Measurements from ENCODE around the gene MB21D2. TPM values are rescaled to one million over a fixed set of nuclear protein-coding genes. Genes with fewer than 3 reads are reported as not detected.

The MB21D2 gene
- total and polyA plus RNA-seq, 2 of the 8 experiments (the other 6 are each of a cell fraction or from before 2014, with no cell fraction given) = 10.0 to 21.0 TPM

DNA sequence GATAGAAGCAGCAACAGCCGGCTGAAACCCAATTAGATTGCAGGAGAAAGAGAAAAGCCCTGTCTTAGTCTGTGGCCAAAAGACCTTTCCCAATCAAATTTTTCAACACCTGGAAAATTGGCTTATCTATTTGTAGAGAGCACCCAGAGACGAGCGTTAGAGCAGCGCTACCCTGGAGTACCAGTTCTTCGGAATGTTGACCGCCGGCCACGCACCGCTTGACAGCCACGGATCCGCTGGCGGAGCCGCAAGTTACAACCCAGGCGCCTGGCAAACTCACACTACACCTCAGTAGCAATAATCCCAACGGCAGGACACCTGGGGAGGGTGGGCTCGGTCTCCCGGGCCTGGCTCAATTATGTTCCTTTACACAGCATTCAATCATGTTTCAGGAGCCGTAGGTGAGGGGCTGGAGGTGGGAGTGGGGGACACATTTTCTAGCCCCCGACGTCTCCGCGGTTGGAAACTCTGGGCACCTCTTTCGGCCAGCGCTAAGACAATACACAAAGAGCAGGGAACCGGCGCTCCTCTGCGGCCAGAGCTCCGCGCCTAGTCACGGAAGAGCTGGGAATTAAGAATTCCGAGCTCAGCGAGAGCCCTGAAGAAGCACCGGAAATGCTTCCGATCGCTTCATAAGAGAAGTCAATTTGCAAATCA, 1.2 kb downstream of the MB21D2 start (continued):
- TF ChIP-seq, protein P1, sequence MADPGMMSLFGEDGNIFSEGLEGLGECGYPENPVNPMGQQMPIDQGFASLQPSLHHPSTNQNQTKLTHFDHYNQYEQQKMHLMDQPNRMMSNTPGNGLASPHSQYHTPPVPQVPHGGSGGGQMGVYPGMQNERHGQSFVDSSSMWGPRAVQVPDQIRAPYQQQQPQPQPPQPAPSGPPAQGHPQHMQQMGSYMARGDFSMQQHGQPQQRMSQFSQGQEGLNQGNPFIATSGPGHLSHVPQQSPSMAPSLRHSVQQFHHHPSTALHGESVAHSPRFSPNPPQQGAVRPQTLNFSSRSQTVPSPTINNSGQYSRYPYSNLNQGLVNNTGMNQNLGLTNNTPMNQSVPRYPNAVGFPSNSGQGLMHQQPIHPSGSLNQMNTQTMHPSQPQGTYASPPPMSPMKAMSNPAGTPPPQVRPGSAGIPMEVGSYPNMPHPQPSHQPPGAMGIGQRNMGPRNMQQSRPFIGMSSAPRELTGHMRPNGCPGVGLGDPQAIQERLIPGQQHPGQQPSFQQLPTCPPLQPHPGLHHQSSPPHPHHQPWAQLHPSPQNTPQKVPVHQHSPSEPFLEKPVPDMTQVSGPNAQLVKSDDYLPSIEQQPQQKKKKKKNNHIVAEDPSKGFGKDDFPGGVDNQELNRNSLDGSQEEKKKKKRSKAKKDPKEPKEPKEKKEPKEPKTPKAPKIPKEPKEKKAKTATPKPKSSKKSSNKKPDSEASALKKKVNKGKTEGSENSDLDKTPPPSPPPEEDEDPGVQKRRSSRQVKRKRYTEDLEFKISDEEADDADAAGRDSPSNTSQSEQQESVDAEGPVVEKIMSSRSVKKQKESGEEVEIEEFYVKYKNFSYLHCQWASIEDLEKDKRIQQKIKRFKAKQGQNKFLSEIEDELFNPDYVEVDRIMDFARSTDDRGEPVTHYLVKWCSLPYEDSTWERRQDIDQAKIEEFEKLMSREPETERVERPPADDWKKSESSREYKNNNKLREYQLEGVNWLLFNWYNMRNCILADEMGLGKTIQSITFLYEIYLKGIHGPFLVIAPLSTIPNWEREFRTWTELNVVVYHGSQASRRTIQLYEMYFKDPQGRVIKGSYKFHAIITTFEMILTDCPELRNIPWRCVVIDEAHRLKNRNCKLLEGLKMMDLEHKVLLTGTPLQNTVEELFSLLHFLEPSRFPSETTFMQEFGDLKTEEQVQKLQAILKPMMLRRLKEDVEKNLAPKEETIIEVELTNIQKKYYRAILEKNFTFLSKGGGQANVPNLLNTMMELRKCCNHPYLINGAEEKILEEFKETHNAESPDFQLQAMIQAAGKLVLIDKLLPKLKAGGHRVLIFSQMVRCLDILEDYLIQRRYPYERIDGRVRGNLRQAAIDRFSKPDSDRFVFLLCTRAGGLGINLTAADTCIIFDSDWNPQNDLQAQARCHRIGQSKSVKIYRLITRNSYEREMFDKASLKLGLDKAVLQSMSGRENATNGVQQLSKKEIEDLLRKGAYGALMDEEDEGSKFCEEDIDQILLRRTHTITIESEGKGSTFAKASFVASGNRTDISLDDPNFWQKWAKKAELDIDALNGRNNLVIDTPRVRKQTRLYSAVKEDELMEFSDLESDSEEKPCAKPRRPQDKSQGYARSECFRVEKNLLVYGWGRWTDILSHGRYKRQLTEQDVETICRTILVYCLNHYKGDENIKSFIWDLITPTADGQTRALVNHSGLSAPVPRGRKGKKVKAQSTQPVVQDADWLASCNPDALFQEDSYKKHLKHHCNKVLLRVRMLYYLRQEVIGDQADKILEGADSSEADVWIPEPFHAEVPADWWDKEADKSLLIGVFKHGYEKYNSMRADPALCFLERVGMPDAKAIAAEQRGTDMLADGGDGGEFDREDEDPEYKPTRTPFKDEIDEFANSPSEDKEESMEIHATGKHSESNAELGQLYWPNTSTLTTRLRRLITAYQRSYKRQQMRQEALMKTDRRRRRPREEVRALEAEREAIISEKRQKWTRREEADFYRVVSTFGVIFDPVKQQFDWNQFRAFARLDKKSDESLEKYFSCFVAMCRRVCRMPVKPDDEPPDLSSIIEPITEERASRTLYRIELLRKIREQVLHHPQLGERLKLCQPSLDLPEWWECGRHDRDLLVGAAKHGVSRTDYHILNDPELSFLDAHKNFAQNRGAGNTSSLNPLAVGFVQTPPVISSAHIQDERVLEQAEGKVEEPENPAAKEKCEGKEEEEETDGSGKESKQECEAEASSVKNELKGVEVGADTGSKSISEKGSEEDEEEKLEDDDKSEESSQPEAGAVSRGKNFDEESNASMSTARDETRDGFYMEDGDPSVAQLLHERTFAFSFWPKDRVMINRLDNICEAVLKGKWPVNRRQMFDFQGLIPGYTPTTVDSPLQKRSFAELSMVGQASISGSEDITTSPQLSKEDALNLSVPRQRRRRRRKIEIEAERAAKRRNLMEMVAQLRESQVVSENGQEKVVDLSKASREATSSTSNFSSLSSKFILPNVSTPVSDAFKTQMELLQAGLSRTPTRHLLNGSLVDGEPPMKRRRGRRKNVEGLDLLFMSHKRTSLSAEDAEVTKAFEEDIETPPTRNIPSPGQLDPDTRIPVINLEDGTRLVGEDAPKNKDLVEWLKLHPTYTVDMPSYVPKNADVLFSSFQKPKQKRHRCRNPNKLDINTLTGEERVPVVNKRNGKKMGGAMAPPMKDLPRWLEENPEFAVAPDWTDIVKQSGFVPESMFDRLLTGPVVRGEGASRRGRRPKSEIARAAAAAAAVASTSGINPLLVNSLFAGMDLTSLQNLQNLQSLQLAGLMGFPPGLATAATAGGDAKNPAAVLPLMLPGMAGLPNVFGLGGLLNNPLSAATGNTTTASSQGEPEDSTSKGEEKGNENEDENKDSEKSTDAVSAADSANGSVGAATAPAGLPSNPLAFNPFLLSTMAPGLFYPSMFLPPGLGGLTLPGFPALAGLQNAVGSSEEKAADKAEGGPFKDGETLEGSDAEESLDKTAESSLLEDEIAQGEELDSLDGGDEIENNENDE (IDR thresholded peaks at IDR 0.05; ENCODE audit: insufficient replicate concordance, low read length) = no peak
- no peak for TF ChIP-seq SP4 (IDR thresholded peaks at IDR 0.05; ENCODE audit: low read length)
- TF ChIP-seq RBBP5 (IDR thresholded peaks at IDR 0.05; ENCODE audit: borderline replicate concordance, low read depth, low read length) = no peak; the same call in 1 of the 2 replicates
- TF ChIP-seq RFX5 (IDR thresholded peaks at IDR 0.05; ENCODE audit: borderline replicate concordance, low read depth, low read length) = no peak
- TF ChIP-seq SAP30 (IDR thresholded peaks at IDR 0.05; ENCODE audit: insufficient read depth, insufficient replicate concordance, low read length) = peak; percentile 20
- no peak for TF ChIP-seq NRF1 (IDR thresholded peaks at IDR 0.05; ENCODE audit: low read depth, low read length)
- TF ChIP-seq BRCA1 (IDR thresholded peaks at IDR 0.05; ENCODE audit: low read depth, low read length) = no peak
- no peak for TF ChIP-seq TBP (IDR thresholded peaks at IDR 0.05; ENCODE audit: low read depth, low read length)
- 0 out of 4 replicates have a peak, but pooled peaks of 1 of the 2 experiments have one; percentile 51 for TF ChIP-seq HDAC2 (IDR thresholded peaks at IDR 0.05; ENCODE audit: borderline replicate concordance in 1 of 2, low read depth in 2 of 2, low read length in 2 of 2)
- no peak for TF ChIP-seq SRF (IDR thresholded peaks at IDR 0.05; ENCODE audit: low read depth, low read length)

Measured in H1 (cell line).